ENCODE measurements around the gene GALNT18.

DNA sequence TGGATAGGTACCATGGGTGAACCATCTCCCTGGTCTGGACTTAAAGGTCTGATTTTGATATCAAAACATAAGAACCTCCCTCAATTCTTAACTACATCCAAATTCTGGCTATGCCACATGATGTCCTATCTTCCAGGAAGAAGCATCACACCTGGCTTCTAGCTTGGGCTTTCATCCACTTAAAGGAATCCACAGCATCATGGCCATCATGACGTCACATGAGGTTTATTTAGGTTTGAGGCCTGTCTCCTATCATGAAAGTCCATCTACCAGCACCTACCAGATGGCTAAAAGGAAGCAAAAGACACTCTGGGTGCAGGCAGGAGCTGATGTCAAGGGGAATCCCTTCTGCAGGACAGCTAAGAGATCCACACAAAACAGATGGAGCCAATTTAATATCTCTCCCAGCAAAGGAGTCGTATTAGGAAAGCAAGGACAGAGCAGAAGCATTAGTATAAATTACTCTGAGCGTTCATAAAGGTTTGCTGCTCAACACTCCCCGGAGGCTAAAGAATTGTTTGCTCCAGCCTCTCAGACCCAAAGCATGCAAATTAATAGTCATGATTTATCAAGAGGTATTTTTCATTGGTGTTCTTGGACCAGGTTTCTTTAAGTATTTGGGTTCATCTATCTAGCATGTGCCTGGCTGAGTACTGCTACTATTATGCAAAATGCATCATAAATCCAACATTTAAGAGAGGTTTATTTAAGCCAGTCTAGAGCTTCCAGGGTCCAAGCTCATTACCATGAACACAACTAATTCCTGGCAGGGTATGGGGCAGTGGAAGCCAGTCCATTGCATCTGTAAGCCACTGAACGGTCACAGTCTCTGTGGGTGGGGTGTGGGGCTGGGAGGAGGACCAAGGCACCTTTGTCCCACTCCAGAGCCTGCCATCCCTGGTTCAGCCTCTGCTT is 47.2 kb downstream of the GALNT18 start:
- TF ChIP-seq, protein P1, sequence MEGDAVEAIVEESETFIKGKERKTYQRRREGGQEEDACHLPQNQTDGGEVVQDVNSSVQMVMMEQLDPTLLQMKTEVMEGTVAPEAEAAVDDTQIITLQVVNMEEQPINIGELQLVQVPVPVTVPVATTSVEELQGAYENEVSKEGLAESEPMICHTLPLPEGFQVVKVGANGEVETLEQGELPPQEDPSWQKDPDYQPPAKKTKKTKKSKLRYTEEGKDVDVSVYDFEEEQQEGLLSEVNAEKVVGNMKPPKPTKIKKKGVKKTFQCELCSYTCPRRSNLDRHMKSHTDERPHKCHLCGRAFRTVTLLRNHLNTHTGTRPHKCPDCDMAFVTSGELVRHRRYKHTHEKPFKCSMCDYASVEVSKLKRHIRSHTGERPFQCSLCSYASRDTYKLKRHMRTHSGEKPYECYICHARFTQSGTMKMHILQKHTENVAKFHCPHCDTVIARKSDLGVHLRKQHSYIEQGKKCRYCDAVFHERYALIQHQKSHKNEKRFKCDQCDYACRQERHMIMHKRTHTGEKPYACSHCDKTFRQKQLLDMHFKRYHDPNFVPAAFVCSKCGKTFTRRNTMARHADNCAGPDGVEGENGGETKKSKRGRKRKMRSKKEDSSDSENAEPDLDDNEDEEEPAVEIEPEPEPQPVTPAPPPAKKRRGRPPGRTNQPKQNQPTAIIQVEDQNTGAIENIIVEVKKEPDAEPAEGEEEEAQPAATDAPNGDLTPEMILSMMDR (IDR thresholded peaks at IDR 0.05; ENCODE audit: low read length): no peak
- TF ChIP-seq EZH2phosphoT487 (IDR thresholded peaks at IDR 0.05; ENCODE audit: low read length): no peak
